SJCRH30 (cell line): ENCODE results near the gene RGMA. TPM values are rescaled to one million over a fixed set of nuclear protein-coding genes. Genes with fewer than 3 reads are reported as not detected.

ENCODE experiments used
- DNase-seq, 2 experiments: peaks; one replicate each; pipeline ENCODE4 v3.0.0-alpha.2; 2015 to 2020
- H3K27ac ChIP-seq: fragments of 250-450 bp; sonication (Bioruptor Pico); 2 replicates; pipeline ENCODE4 v1.5.1; 2020; ENCODE audit warnings: mild to moderate bottlenecking, moderate library complexity
- H3K27me3 ChIP-seq: fragments of 250-450 bp; sonication (Bioruptor Pico); 2 replicates; pipeline ENCODE4 v1.5.1; 2020; ENCODE audit warnings: mild to moderate bottlenecking, moderate library complexity
- H3K36me3 ChIP-seq: fragments of 250-450 bp; sonication (Bioruptor Pico); 2 replicates; pipeline ENCODE4 v1.5.1; 2020; ENCODE audit warnings: mild to moderate bottlenecking, moderate library complexity
- H3K4me1 ChIP-seq: fragments of 250-450 bp; sonication (Bioruptor Pico); 2 replicates; pipeline ENCODE4 v1.5.1; 2020; ENCODE audit warnings: mild to moderate bottlenecking, moderate library complexity
- H3K4me3 ChIP-seq: fragments of 250-450 bp; sonication (Bioruptor Pico); 2 replicates; pipeline ENCODE4 v1.5.1; 2020; ENCODE audit warnings: mild to moderate bottlenecking, moderate library complexity
- H3K9me3 ChIP-seq: fragments of 250-450 bp; sonication (Bioruptor Pico); replicated peaks from 2 replicates; pipeline ENCODE4 v1.5.1; 2020; ENCODE audit warnings: mild to moderate bottlenecking, moderate library complexity
- total RNA-seq: library from RNA; depleted of rRNA; stranded (reverse); fragments of >200 nt; shearing (Covaris generic); gene quantifications from 2 replicates; pipeline ENCODE4 v1.2.3, GENCODE V29; 2014; rRNA removed

RGMA gene
- total RNA-seq, 1 experiment from 2014 or later = 52.7 TPM

- Histone ChIP-seq H3K36me3 (peaks cover 94% of the 10 kb centered on the region), H3K27ac (no peak overlapping the region), H3K9me3 (no peaks in the 10 kb centered on the region), H3K27me3 (no peaks in the 10 kb centered on the region), H3K4me3 (no peak overlapping the region), H3K4me1 (no peaks in the 10 kb centered on the region)
- no peak for DNase-seq
These were observed 69.0 kb downstream of the RGMA start for GRCh38 chr15:93019971-93020370.

GRCh38 chr15:93019090-93019489 is 69.9 kb downstream of the RGMA start:
- Histone ChIP-seq H3K27ac (no peak overlapping the region), H3K9me3 (no peaks in the 10 kb centered on the region), H3K27me3 (no peaks in the 10 kb centered on the region), H3K36me3 (peaks cover 94% of the 10 kb centered on the region), H3K4me3 (no peak overlapping the region), H3K4me1 (no peaks in the 10 kb centered on the region)
- DNase-seq = no peak

- Histone ChIP-seq H3K4me1 (no peaks in the 10 kb centered on the region), H3K27me3 (no peaks in the 10 kb centered on the region), H3K27ac (no peak overlapping the region), H3K4me3 (no peak overlapping the region), H3K9me3 (no peaks in the 10 kb centered on the region), H3K36me3 (peaks cover 93% of the 10 kb centered on the region)
- DNase-seq = peak in 1 of 2 experiments; percentile 58
These were observed 70.4 kb downstream of the RGMA start for GRCh38 chr15:93018574-93018973.

GRCh38 chr15:93017526-93017925 is 71.5 kb downstream of the RGMA start:
- Histone ChIP-seq H3K9me3 (no peaks in the 10 kb centered on the region), H3K27me3 (no peaks in the 10 kb centered on the region), H3K4me3 (no peak overlapping the region), H3K36me3 (peaks cover 93% of the 10 kb centered on the region), H3K4me1 (no peaks in the 10 kb centered on the region), H3K27ac (no peak overlapping the region)
- DNase-seq = no peak

- no peaks in the 10 kb centered on the region for H3K27me3 ChIP-seq
- H3K9me3 ChIP-seq = no peaks in the 10 kb centered on the region
- H3K4me1 ChIP-seq = no peaks in the 10 kb centered on the region
- H3K36me3 ChIP-seq = peaks cover 86% of the 10 kb centered on the region
- DNase-seq = no peak
- no peak overlapping the region for H3K27ac ChIP-seq
- H3K4me3 ChIP-seq = no peak overlapping the region
These were observed 76.2 kb downstream of the RGMA start for GRCh38 chr15:93012786-93013185.

GRCh38 chr15:93007994-93008393 is 81.0 kb downstream of the RGMA start:
- H3K27me3 ChIP-seq = no peaks in the 10 kb centered on the region
- H3K4me1 ChIP-seq = no peaks in the 10 kb centered on the region
- peaks cover 89% of the 10 kb centered on the region for H3K36me3 ChIP-seq
- no peak overlapping the region for H3K4me3 ChIP-seq
- no peak overlapping the region for H3K27ac ChIP-seq
- H3K9me3 ChIP-seq = no peaks in the 10 kb centered on the region
- DNase-seq = no peak

GRCh38 chr15:93005133-93005532 is 83.9 kb downstream of the RGMA start:
- H3K27ac ChIP-seq = no peak overlapping the region
- no peaks in the 10 kb centered on the region for H3K9me3 ChIP-seq
- no peaks in the 10 kb centered on the region for H3K27me3 ChIP-seq
- H3K4me3 ChIP-seq = no peak overlapping the region
- no peaks in the 10 kb centered on the region for H3K4me1 ChIP-seq
- H3K36me3 ChIP-seq = peaks cover 94% of the 10 kb centered on the region
- no peak for DNase-seq

GRCh38 chr15:93001881-93002280 is 87.1 kb downstream of the RGMA start:
- Histone ChIP-seq H3K36me3 (peaks cover 93% of the 10 kb centered on the region), H3K4me1 (no peaks in the 10 kb centered on the region), H3K9me3 (no peaks in the 10 kb centered on the region), H3K4me3 (no peak overlapping the region), H3K27me3 (no peaks in the 10 kb centered on the region), H3K27ac (no peak overlapping the region)
- no peak for DNase-seq

GRCh38 chr15:93001156-93001555 is 87.9 kb downstream of the RGMA start:
- Histone ChIP-seq H3K27me3 (no peaks in the 10 kb centered on the region), H3K4me3 (no peak overlapping the region), H3K27ac (no peak overlapping the region), H3K36me3 (peaks cover 93% of the 10 kb centered on the region), H3K4me1 (no peaks in the 10 kb centered on the region), H3K9me3 (no peaks in the 10 kb centered on the region)
- peak in 1 of 2 experiments; percentile 24 for DNase-seq

GRCh38 chr15:92997821-92998220 is 91.2 kb downstream of the RGMA start:
- Histone ChIP-seq H3K27me3 (no peaks in the 10 kb centered on the region), H3K36me3 (peaks cover 93% of the 10 kb centered on the region), H3K27ac (no peak overlapping the region), H3K9me3 (no peaks in the 10 kb centered on the region), H3K4me3 (no peak overlapping the region), H3K4me1 (no peaks in the 10 kb centered on the region)
- DNase-seq = no peak

GRCh38 chr15:92992720-92993119 is 96.3 kb downstream of the RGMA start:
- Histone ChIP-seq H3K36me3 (peaks cover 93% of the 10 kb centered on the region), H3K27me3 (no peaks in the 10 kb centered on the region), H3K27ac (no peak overlapping the region), H3K4me1 (no peaks in the 10 kb centered on the region), H3K4me3 (no peak overlapping the region), H3K9me3 (no peaks in the 10 kb centered on the region)
- peak in 1 of 2 experiments; percentile 19 for DNase-seq

- H3K4me3 ChIP-seq = no peak overlapping the region
- H3K9me3 ChIP-seq = no peaks in the 10 kb centered on the region
- H3K36me3 ChIP-seq = peaks cover 93% of the 10 kb centered on the region
- no peaks in the 10 kb centered on the region for H3K27me3 ChIP-seq
- H3K27ac ChIP-seq = no peak overlapping the region
- no peak for DNase-seq
- H3K4me1 ChIP-seq = no peaks in the 10 kb centered on the region
These were observed 99.0 kb downstream of the RGMA start for GRCh38 chr15:92990031-92990430.

GRCh38 chr15:92989470-92989869 is 99.5 kb downstream of the RGMA start:
- peaks cover 93% of the 10 kb centered on the region for H3K36me3 ChIP-seq
- H3K4me1 ChIP-seq = no peaks in the 10 kb centered on the region
- no peak for DNase-seq
- no peaks in the 10 kb centered on the region for H3K9me3 ChIP-seq
- no peak overlapping the region for H3K27ac ChIP-seq
- no peak overlapping the region for H3K4me3 ChIP-seq
- H3K27me3 ChIP-seq = no peaks in the 10 kb centered on the region

Other genes with a start within 250 kb of the RGMA start
- 64.8 and 82.6 TPM in 2 replicates for gene CHD2, start 188.9 kb downstream of the RGMA start, total RNA-seq